DMS153 treated with DMSO at 0.1 percent for 48 hours (cell line): ENCODE results near the gene ATP9A.
"Not testable (repeated sequence)": the region's sequence is repeated elsewhere in the genome, so short reads cannot be mapped to it uniquely, and the experiment has no call there.

Experiments
- DNase-seq: peaks from one replicate; lab custom pipeline; 2025; ENCODE audit not compliant: unreplicated experiment; lab: John Stamatoyannopoulos, UW

ATP9A gene, protein sequence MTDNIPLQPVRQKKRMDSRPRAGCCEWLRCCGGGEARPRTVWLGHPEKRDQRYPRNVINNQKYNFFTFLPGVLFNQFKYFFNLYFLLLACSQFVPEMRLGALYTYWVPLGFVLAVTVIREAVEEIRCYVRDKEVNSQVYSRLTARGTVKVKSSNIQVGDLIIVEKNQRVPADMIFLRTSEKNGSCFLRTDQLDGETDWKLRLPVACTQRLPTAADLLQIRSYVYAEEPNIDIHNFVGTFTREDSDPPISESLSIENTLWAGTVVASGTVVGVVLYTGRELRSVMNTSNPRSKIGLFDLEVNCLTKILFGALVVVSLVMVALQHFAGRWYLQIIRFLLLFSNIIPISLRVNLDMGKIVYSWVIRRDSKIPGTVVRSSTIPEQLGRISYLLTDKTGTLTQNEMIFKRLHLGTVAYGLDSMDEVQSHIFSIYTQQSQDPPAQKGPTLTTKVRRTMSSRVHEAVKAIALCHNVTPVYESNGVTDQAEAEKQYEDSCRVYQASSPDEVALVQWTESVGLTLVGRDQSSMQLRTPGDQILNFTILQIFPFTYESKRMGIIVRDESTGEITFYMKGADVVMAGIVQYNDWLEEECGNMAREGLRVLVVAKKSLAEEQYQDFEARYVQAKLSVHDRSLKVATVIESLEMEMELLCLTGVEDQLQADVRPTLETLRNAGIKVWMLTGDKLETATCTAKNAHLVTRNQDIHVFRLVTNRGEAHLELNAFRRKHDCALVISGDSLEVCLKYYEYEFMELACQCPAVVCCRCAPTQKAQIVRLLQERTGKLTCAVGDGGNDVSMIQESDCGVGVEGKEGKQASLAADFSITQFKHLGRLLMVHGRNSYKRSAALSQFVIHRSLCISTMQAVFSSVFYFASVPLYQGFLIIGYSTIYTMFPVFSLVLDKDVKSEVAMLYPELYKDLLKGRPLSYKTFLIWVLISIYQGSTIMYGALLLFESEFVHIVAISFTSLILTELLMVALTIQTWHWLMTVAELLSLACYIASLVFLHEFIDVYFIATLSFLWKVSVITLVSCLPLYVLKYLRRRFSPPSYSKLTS

GRCh38 chr20:51767867-51768758, at the start of gene ATP9A:
Gene ATP9A, minus strand, starts transcription at chr20:51768390. Its CDS starts 21 bp downstream, at chr20:51768369.
- DNase-seq, result no peak

GRCh38 chr20:51816856-51817255, 48.7 kb upstream of the ATP9A start:
- DNase-seq, result not testable (repeated sequence)

- DNase-seq, result no peak
These were observed 47.3 kb upstream of the ATP9A start for GRCh38 chr20:51815383-51816076.

DNA sequence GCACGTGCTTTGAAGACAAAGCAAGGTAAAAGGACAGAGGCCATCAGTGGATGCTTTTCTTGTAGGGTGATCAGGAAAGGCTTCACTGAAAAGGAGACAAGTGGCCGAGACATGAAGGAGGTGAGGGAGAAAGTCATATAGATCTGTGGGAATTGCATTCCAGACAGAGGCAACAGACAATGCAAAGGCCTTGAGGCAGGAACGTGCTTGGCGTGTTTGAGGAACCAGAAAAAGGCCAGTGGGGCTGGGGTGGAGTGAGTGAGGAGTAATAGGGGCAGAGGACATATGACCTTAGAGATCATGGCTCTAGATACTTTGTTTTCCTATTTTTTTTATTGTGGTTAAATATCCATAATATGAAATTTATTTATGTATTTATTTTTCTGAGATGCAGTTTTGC, 44.7 kb upstream of the ATP9A start:
- DNase-seq, result no peak

- DNase-seq, result no peak
These were observed 43.4 kb upstream of the ATP9A start for GRCh38 chr20:51811514-51812128.

DNA sequence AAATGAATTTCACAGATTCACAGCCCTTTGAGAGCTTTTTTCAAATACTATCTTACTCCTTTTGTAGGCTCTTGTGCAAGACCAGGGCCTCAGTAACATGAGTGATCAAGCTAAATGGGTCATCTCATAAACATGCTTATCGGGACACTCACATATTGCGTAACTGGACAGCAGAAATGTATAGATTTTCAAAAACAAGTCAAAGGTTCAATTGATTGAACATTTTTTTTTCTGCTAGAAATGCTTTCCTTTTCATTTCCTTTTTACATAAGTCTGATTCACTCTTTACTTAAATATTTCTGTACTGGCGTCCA, 42.8 kb upstream of the ATP9A start:
- DNase-seq, result no peak

- DNase-seq, result no peak
These were observed 42.2 kb upstream of the ATP9A start for GRCh38 chr20:51810155-51811041.

DNA sequence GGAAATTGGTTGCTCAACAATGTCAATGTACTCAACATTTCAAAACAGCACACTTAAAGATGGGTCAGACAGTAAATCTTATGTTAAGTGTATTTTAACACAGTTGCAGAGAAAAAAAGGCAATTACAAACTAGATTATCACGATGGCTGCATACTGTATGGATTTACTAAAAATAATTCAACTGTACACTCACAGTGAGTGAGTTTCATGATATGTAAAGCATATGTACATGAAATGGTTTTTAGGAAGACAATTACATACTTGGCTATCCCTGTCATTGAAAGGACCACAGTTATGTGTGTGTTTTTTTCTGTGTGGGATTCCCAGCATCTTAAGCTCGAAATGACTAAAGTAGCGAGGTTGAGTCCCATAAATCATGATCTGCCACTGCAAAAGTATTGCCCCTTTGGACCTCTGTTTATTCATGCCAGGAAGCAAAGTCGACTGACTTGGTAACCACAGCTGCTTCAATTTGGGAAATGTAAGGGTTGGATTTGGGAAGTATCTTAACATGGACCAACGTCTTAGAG, 39.6 kb upstream of the ATP9A start:
- no peak for DNase-seq

DNA sequence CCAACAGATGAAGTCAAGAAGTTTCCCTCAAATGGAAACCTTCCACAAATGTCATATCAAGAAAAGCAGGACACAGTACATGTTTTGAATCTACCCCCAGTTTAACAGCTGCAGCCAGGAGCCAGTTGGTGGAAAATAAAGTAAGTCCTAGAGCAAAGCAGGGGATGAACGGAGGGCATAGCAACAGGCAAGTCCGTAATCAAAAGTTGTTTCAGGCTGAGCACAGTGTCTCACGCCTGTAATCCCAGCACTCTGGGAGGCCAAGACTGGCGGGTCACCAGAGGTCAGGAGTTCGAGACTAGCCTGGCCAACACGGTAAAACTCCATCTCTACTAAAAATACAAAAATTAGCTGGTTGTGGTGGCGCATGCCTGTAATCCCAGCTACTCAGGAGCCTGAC, 36.6 kb upstream of the ATP9A start:
- no peak for DNase-seq

DNA sequence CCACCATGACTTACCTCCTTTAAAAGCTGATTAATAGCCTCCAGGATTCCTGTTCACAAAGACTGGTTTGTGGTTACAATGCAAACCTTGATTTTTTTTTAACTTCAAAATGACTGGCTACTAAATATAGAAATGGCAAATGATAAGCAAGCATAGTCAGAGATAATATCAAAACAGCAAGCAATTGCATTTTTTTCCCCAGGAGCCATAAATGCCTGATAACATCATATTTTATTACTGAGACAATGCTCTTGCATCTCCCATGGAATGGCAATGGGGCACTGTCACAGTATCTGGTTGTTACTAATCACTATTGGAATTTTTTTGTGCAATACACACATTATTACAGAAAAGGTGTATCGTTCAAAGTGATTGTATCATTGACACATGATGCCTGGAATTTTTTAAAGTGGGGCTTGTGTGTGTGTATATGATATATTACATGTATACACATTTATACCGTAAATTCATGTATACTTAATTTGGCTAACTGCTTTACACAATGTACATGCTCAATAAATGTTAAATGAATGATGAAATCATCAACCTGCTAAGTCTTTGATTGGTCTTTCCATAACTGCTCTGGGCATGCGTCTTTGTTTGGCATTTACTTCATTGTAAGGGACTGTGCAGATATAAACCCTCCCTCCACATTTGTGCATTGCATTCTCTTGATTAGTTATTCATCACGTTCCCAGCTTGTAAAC, 35.1 kb upstream of the ATP9A start:
- no peak for DNase-seq

DNA sequence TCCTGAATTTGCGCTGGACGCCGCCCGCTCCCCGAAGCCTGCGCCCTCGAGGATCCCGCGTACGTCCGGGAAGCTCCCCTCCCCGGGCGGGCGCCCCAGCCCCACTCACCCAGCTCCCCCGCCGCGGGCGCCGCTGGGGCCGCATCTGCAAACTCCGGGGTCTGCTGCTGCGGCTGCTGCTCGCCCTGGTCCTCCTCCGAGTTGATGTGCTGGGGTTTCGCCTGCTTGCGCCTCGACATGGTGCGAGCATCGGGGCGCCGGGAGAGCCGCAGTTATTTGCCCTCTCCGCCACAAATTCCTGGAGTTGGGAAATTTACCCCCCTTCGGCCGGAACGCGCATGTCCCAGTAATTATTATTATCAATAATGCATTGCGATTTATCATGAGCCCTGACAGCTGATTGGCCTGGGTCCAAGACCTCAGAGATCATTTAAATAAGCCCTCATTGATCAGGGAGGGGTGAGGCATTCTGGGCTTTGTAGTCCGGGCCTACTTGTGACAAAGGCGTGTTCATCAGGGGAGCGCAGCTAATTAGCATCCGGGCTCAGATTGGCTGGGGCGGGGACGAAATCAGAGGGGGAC, 34.1 kb upstream of the ATP9A start, which contains the start of gene SALL4:
Gene SALL4, minus strand, starts transcription at position 352 of the 582 bp plus-strand sequence. Its CDS starts 113 bp downstream, at position 239.
- no peak for DNase-seq

DNA sequence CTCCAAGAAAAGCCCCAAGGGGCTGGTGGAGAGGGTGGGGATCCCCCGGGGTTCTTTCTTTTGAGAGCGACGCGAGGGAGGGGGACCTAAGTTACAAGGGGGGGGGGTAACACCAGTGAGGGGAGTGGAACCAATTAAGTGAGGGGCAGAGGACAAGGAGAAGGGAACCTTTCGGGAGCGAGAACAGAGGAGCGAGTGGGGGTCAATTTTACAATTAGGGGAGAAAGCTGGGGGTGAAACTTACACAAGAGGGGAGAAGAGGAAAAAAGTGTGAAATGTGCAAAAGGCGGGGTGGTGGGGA, 33.6 kb upstream of the ATP9A start:
- no peak for DNase-seq

DNA sequence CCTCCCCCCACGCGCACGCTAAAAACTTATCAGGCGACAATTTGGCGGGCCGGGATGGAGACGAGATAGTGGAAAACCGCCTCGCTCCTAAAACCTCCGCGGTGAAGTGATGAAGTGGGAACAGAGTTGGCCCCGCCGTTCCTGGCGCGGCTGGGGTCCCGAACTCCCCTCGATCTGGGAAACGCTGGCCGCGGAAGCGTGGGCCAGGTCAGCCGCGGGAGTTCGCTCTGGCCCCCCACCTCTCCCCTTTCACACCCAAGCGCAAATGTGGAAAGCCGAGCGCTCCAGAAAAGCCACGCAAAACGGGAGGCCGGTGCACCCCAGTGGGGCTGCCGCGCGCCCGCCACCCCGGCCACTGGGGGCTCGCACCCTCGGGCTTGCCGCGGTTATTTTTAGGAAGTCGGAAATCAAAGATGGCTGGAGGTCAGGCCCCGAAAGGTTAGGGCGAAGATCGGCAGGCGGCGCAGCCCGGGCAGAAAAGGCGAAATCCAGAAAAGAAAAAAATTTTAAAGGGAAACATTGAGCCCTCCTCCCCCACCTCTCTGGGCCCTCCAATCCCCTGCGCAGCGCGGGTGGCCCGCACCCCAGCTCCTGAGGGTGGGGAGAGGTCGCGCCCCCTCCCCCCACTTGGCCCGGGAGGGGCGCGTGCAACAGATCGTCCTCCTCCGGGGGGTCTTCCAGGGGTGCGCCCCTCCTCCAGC, 33.1 kb upstream of the ATP9A start:
- no peak for DNase-seq

- no peak for DNase-seq
These were observed 32.6 kb upstream of the ATP9A start for GRCh38 chr20:51800872-51801121.

DNA sequence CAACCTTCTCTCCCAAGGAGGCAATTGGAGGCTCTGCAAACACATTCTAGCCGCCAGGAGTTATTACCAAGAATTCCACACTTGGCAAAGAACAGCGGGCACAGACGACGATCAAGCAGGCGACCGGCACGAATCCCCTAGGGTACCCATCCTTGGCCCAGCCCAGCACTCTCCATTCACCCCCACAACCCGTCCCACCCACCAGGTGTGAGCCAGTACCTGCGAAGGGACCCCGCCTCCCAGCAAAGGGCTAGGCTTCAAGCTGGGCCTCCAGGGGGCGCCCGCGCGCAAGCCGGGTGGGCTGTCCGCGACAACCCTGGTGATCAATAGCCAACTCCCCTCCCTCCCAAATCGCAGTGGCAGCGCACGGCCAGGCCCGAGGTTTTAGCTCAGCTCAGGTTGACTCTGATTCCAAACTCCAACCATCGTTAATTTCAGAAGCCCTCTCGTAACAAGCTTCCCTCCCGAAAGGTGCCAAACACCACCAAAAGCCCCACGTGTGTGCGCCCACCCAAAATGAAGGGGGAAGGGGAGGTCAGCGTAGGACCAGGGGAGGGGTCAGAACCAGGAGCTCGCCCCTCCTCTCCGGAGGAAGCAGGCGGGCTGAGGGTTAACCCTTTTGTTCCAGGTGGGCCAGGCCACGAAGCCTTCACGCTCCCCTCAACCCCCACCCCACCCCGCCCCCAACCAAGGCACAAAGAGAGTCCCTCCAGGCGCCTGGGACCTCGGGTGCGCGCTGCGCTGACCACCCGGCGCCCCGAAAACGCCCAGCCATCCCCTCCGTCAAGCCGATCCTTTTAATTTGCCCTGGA, 32.1 kb upstream of the ATP9A start:
- peak; percentile 56 for DNase-seq

DNA sequence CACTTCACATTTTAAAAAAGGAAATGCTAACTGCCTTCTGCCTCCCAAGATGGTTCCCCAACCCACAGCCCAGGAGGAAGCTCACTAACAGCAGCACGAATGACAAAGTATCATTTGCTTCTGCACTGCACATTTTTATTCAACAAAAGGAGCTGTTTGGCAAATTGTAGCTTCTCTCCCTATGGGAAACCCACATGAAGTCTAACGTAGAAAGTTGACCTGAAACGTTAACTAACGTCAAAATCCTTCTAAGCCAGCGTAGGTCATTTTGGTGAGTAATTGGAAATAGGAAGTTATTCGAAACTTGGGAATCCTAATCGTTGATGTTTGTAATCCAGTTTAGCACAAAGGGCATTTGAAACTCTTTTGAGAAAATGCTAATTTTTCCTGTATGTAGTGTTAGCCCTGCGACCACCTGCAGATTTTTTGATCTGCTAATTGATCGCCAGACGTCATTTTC, 31.2 kb upstream of the ATP9A start:
- no peak for DNase-seq
